Calu3 (cell line): ENCODE results near the gene SLC6A5. TPM values are rescaled to one million over a fixed set of nuclear protein-coding genes. Genes with fewer than 3 reads are reported as not detected.
"Not testable (repeated sequence)": the region's sequence is repeated elsewhere in the genome, so short reads cannot be mapped to it uniquely, and the experiment has no call there.

Source experiments
- BruUV-seq: library from RNA; stranded (reverse); fragments of 400-500 nt; replicated peaks from 2 replicates; lab custom pipeline; 2021; lab: Mats Ljungman, UMichigan
- CTCF ChIA-PET: fragments of 300-600 bp; sonication (Branson Sonifier 250); formaldehyde crosslinking; loops from one replicate; lab custom pipeline; 2022; ENCODE audit warnings: antibody characterized with exemption; lab: Charles Lee
- DNase-seq: peaks from one replicate; pipeline ENCODE4 v3.0.0; 2022
- H3K27ac Mint-ChIP-seq: one replicate; pipeline ENCODE4 v1.8.0; 2022; ENCODE audit warnings: mixed read lengths; ENCODE audit not compliant: unreplicated experiment
- H3K27me3 Mint-ChIP-seq: one replicate; pipeline ENCODE4 v1.8.0; 2022; ENCODE audit warnings: mixed read lengths; ENCODE audit not compliant: unreplicated experiment
- H3K36me3 Mint-ChIP-seq: one replicate; pipeline ENCODE4 v1.8.0; 2022; ENCODE audit warnings: mild to moderate bottlenecking, moderate library complexity, mixed read lengths; ENCODE audit not compliant: insufficient read depth, unreplicated experiment
- H3K4me1 Mint-ChIP-seq: one replicate; pipeline ENCODE4 v1.8.0; 2022; ENCODE audit warnings: mild to moderate bottlenecking, low read depth, mixed read lengths; ENCODE audit not compliant: unreplicated experiment
- H3K4me3 Mint-ChIP-seq: one replicate; pipeline ENCODE4 v1.8.0; 2022; ENCODE audit warnings: mild to moderate bottlenecking, low read depth, moderate library complexity, mixed read lengths; ENCODE audit not compliant: unreplicated experiment
- H3K9me3 Mint-ChIP-seq: one replicate; pipeline ENCODE4 v1.8.0; 2022; ENCODE audit warnings: low read depth, mixed read lengths; ENCODE audit not compliant: unreplicated experiment
- CTCF ChIP-seq: fragments of 200-600 bp; IDR thresholded peaks from one replicate; pipeline ENCODE4 v1.8.0; 2022; ENCODE audit warnings: antibody characterized with exemption; ENCODE audit not compliant: unreplicated experiment
- intact Hi-C: fragments of 100-400 bp; cut with micrococcal nuclease; formaldehyde crosslinking; loops from one replicate; pipeline ENCODE4 v1.10.0; 2022; ENCODE audit not compliant: unreplicated experiment
- total RNA-seq: library from RNA; stranded (reverse); gene quantifications from 2 replicates; pipeline ENCODE4 v1.2.3, GENCODE V29; 2022

The SLC6A5 gene
- total RNA-seq, 1 experiment from 2014 or later, result not detected

DNA sequence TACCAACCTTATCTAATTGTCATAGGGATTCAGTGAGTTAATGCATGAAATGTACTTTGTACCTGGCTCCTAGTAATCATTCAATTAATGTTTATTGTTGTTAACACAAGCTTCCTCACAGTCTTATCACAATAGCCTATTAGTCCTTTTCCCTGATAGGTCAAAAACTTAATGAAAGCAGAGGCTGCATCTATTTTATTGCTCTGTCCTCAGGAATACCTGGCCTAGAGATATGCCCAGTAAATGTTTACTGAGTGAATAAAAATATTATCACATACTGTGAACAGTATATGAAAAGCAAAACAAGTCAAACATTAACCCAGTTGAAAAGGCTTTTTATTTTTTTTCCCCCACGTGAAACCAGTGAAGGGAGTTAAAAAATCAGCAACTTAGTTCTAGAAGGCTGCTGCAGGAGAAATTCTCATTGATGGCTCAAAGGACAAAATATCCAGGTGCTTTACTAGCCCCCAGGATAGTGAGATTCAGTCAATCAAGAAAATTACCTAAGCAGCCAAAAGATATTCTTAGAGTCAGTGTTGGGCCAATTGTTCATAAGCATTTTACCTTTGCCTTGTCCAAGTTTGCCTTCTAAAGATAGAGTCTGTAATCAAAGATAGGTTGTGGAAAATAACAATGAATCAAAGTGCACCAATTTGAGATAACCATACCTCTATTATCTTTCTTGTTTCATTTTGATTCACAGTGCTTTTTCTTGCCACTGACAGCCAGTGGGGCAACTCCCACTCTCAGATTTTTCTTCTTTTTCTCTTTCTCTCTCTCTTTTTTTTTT lies 34.4 kb upstream of the SLC6A5 start:
- Mint-ChIP-seq H3K4me3 (no peak overlapping the region), H3K9me3 (no peaks in the 10 kb centered on the region), H3K4me1 (no peaks in the 10 kb centered on the region), H3K27ac (no peak overlapping the region), H3K27me3 (peaks cover 36% of the 10 kb centered on the region), H3K36me3 (no peaks in the 10 kb centered on the region)
- no TSS peak for BruUV-seq
- CTCF ChIA-PET, result interaction anchor here (0.5 kb wide), 1 partner anchor 130 kb away, joined by 3 read pairs; no protein-coding TSS in a partner anchor
- intact Hi-C loops, result no loop called here
- TF ChIP-seq CTCF, result no peak
- no peak for DNase-seq

GRCh38 chr11:20566115-20566514 lies 33.3 kb upstream of the SLC6A5 start:
- H3K4me1 Mint-ChIP-seq, intact Hi-C loops, H3K27ac Mint-ChIP-seq, H3K9me3 Mint-ChIP-seq, BruUV-seq, CTCF ChIA-PET, DNase-seq, H3K36me3 Mint-ChIP-seq, H3K4me3 Mint-ChIP-seq: not testable (repeated sequence)
- peaks cover 27% of the 10 kb centered on the region for H3K27me3 Mint-ChIP-seq

DNA sequence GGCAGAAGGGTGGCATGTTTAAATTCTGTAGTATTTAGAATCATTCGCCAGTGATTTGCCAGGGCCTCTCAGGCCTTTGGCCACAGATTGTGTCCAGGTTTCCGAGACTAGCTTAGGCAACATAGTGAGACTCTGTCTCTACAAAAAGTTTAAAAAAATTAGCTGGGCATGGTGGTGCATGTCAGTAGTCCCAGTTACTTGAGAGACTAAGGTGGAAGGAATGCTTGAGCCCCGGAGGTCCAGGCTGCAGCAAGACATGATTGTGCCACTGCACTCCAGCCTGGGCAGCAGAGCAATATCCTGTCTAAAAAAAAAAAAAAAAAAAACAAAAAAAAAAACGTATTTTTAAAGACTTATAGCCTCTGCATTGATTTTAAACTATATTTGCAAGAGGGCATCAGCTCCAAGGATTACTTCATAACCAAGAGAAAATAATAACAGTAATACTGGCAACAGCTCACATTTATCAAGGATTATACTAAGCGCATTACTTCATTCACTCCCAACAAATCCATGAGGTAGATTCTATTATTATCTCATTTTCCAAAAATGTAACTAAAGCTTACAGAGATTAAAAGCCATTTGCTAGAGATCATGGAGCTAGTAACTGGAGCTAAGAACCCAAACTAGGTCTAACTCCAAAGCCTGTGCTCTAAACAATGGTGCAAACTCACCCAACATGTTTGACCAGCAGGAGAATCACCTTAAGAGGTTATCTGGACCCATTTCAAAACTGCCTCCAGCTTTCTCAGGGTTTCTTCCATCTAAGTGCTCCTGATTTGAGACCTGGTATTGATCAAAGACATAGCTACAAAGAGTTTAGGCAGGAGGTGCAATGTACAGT lies 32.6 kb upstream of the SLC6A5 start:
- peaks cover 20% of the 10 kb centered on the region for H3K27me3 Mint-ChIP-seq
- intact Hi-C loops, result no loop called here
- no peak overlapping the region for H3K27ac Mint-ChIP-seq
- no TSS peak for BruUV-seq
- H3K9me3 Mint-ChIP-seq, result no peaks in the 10 kb centered on the region
- CTCF ChIA-PET, result interaction anchor here (0.6 kb wide), 1 partner anchor 30 kb away, joined by 4 read pairs; no protein-coding TSS in a partner anchor
- no peak for TF ChIP-seq CTCF
- H3K4me3 Mint-ChIP-seq, result no peak overlapping the region
- no peak for DNase-seq
- H3K4me1 Mint-ChIP-seq, result no peaks in the 10 kb centered on the region
- no peaks in the 10 kb centered on the region for H3K36me3 Mint-ChIP-seq

GRCh38 chr11:20579725-20580124 lies 19.7 kb upstream of the SLC6A5 start:
- H3K4me1 Mint-ChIP-seq, intact Hi-C loops, H3K9me3 Mint-ChIP-seq, H3K36me3 Mint-ChIP-seq, CTCF ChIA-PET, H3K27ac Mint-ChIP-seq, DNase-seq, H3K4me3 Mint-ChIP-seq, BruUV-seq: not testable (repeated sequence)
- H3K27me3 Mint-ChIP-seq, result peaks cover 15% of the 10 kb centered on the region

GRCh38 chr11:20583201-20583600 lies 16.2 kb upstream of the SLC6A5 start:
- no TSS peak for BruUV-seq
- Mint-ChIP-seq H3K27ac (no peak overlapping the region), H3K36me3 (no peaks in the 10 kb centered on the region), H3K27me3 (peaks cover 10% of the 10 kb centered on the region), H3K4me3 (no peak overlapping the region), H3K9me3 (no peaks in the 10 kb centered on the region), H3K4me1 (no peaks in the 10 kb centered on the region)
- CTCF ChIA-PET, result no interaction called here
- no peak for TF ChIP-seq CTCF
- intact Hi-C loops, result no loop called here
- DNase-seq, result no peak
